ENCODE results near the gene RNF43.

RNF43 gene

DNA sequence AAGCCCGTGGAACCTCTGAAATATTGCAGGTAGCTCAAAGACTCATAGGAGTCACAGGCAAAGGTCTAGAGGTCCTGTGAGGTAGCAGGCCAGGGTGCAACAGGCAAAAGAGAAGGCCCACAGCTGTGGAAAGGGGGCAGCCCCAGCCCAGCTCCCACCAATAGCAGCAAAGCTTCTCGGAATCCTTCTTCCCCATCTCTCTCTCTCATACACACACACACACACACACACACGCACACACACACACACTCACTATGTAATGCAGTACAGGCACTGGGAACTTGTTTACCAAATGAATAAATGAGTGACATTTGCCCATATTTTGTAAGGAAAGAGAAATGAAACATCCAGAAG is 48.5 kb downstream of the RNF43 start:
- TF ChIP-seq, protein P1, sequence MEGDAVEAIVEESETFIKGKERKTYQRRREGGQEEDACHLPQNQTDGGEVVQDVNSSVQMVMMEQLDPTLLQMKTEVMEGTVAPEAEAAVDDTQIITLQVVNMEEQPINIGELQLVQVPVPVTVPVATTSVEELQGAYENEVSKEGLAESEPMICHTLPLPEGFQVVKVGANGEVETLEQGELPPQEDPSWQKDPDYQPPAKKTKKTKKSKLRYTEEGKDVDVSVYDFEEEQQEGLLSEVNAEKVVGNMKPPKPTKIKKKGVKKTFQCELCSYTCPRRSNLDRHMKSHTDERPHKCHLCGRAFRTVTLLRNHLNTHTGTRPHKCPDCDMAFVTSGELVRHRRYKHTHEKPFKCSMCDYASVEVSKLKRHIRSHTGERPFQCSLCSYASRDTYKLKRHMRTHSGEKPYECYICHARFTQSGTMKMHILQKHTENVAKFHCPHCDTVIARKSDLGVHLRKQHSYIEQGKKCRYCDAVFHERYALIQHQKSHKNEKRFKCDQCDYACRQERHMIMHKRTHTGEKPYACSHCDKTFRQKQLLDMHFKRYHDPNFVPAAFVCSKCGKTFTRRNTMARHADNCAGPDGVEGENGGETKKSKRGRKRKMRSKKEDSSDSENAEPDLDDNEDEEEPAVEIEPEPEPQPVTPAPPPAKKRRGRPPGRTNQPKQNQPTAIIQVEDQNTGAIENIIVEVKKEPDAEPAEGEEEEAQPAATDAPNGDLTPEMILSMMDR (conservative IDR thresholded peaks at IDR 0.05) = no peak
- H3K27ac ChIP-seq = no peak overlapping the region
